Mesothelial cell of epicardium (in vitro differentiated cells): ENCODE results near the gene NEUROD2. TPM values are rescaled to one million over a fixed set of nuclear protein-coding genes. Genes with fewer than 3 reads are reported as not detected.
A peak's percentile ranks its signal among the peaks of the same experiment; 100 is the strongest.

Source experiments
- DNase-seq, 2 experiments: peaks; one replicate each; pipeline ENCODE4 v3.0.0; 2021; ENCODE audit warnings: low spot score in 2 of 2; ENCODE audit not compliant: unreplicated experiment in 2 of 2
- H3K27ac Mint-ChIP-seq: 2 replicates; pipeline ENCODE4 v1.8.0; 2021; ENCODE audit warnings: mixed read lengths
- H3K27me3 Mint-ChIP-seq: 2 replicates; pipeline ENCODE4 v1.8.0; 2021; ENCODE audit warnings: low read depth, mixed read lengths
- H3K36me3 Mint-ChIP-seq: 2 replicates; pipeline ENCODE4 v1.8.0; 2021; ENCODE audit warnings: mixed read lengths
- H3K4me1 Mint-ChIP-seq: 2 replicates; pipeline ENCODE4 v1.8.0; 2021; ENCODE audit warnings: mixed read lengths
- H3K4me3 Mint-ChIP-seq: 2 replicates; pipeline ENCODE4 v1.8.0; 2021; ENCODE audit warnings: mild to moderate bottlenecking, moderate library complexity, mixed read lengths
- H3K9me3 Mint-ChIP-seq: 2 replicates; pipeline ENCODE4 v1.8.0; 2021; ENCODE audit warnings: mixed read lengths
- total RNA-seq: library from RNA; stranded (reverse); gene quantifications from 3 replicates; pipeline ENCODE4 v1.2.1, GENCODE V29; 2021
- TF ChIP-seq, protein P1 (sequence below): fragments of 200-600 bp; sonication (generic); IDR thresholded peaks from one replicate; pipeline ENCODE4 v1.5.0; 2021; ENCODE audit warnings: antibody characterized with exemption; ENCODE audit not compliant: unreplicated experiment

The NEUROD2 gene
- total RNA-seq, 1 donor from 2014 or later, result not detected

DNA sequence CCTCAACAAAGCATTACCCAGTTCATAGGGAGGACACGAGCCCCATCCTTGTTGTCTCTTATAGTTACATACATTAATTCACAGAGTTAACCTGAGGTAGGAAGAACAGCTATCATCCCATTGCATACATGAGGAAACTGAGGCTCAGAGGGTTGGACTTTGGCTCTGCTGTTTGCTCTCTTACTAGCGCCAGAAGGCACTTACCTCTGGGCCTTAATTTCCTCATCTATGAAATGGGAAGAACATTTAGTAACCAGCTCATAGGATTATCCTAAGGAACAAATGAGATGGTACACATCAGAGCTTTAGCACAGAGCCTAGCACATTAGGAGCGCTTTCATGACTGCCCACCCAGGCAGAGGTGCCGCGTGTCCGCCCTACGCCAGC lies 27.6 kb downstream of the NEUROD2 start:
- H3K4me1 Mint-ChIP-seq, result peaks cover 11% of the 10 kb centered on the region
- DNase-seq, result no peak
- H3K27me3 Mint-ChIP-seq, result peaks cover 62% of the 10 kb centered on the region
- TF ChIP-seq, protein P1, sequence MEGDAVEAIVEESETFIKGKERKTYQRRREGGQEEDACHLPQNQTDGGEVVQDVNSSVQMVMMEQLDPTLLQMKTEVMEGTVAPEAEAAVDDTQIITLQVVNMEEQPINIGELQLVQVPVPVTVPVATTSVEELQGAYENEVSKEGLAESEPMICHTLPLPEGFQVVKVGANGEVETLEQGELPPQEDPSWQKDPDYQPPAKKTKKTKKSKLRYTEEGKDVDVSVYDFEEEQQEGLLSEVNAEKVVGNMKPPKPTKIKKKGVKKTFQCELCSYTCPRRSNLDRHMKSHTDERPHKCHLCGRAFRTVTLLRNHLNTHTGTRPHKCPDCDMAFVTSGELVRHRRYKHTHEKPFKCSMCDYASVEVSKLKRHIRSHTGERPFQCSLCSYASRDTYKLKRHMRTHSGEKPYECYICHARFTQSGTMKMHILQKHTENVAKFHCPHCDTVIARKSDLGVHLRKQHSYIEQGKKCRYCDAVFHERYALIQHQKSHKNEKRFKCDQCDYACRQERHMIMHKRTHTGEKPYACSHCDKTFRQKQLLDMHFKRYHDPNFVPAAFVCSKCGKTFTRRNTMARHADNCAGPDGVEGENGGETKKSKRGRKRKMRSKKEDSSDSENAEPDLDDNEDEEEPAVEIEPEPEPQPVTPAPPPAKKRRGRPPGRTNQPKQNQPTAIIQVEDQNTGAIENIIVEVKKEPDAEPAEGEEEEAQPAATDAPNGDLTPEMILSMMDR, result no peak
- H3K4me3 Mint-ChIP-seq, result no peak overlapping the region
- H3K36me3 Mint-ChIP-seq, result no peaks in the 10 kb centered on the region
- H3K27ac Mint-ChIP-seq, result no peak overlapping the region
- H3K9me3 Mint-ChIP-seq, result no peaks in the 10 kb centered on the region

DNA sequence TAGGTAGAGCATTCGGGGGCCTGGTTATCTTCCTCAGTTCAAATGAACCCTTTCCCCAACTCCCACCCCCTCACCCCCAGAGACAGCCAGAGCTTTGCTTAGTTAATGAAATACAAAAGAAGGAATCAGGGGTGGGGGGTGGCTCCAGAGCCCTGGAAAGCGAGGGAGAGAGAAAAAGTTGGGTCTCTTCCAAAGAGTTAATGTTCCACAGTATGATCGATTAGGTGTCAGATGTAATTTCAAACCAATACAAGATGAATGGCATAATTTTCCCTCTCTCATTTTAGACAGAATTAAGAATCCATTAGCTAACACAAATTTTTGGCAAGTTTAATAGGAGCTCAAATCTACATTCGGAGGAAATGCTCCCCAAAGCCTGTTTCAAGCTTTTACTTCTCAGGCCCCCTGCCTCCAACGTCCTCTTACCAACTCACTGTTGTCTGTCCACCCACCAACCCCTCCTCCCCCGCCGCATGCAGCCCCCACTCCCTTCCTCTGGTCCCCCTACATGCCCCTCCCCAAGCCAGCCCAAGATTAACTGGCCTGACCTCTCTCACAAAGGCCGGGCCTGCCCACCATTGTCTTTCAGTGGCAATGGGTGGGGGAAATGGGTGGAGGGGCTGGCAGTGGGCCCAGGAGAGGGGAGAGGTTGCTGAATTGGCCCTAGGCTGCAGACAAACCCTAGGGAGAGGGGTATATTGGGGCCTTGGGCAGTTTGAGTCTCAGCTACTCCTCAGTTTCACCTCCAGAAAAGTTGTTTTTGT lies 28.2 kb downstream of the NEUROD2 start:
- no peaks in the 10 kb centered on the region for H3K9me3 Mint-ChIP-seq
- H3K27me3 Mint-ChIP-seq, result peaks cover 60% of the 10 kb centered on the region
- no peak overlapping the region for H3K27ac Mint-ChIP-seq
- TF ChIP-seq, protein P1, result no peak
- H3K36me3 Mint-ChIP-seq, result no peaks in the 10 kb centered on the region
- H3K4me3 Mint-ChIP-seq, result no peak overlapping the region
- no peak for DNase-seq
- peaks cover 11% of the 10 kb centered on the region for H3K4me1 Mint-ChIP-seq

DNA sequence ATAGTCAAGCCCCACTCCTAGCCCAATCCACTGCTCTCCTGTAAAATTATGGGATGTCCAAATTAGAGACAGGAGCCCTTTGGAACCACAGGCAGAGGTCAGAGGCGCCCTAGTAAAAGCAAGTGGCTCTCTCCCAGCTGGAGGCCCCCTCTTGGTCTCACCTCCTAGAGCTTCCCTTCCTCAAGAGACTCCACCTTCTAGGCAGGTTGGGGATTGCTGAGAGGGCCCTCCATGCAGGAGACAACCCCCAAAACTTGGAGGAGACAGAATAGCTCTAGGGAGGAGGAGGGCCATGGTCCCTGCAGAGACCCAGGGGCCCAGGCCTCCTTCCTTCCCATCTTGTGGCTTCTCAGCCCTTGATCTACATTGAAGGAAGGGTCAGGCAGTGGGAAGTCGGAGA lies 29.4 kb downstream of the NEUROD2 start:
- Mint-ChIP-seq H3K9me3 (no peaks in the 10 kb centered on the region), H3K4me1 (peaks cover 15% of the 10 kb centered on the region), H3K27me3 (peaks cover 51% of the 10 kb centered on the region), H3K27ac (no peak overlapping the region), H3K4me3 (no peak overlapping the region), H3K36me3 (no peaks in the 10 kb centered on the region)
- TF ChIP-seq, protein P1, result no peak
- no peak for DNase-seq

DNA sequence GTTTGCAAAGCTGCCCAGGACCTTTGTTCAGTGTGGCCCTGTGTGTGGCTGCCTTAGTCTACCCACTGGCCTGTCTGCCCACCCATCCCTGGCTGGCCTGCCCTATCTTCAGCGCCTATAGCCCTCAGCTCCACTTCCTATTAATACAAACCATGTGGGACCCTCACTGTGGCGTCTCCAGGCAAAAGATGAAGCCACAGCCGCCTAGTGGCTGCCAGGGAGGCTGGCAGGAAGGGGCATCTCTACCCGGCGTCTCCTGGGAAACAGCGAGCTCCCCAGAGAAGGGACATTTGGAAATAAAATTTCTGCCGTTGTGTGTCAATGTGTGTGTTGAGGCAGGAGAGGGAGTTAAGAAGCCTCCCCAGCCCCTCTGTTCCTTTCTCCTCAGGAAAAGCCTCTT lies 31.5 kb downstream of the NEUROD2 start:
- DNase-seq, result no peak
- TF ChIP-seq, protein P1, result no peak
- H3K4me1 Mint-ChIP-seq, result peaks cover 15% of the 10 kb centered on the region
- H3K27ac Mint-ChIP-seq, result no peak overlapping the region
- H3K4me3 Mint-ChIP-seq, result no peak overlapping the region
- peaks cover 5% of the 10 kb centered on the region for H3K9me3 Mint-ChIP-seq
- peaks cover 8% of the 10 kb centered on the region for H3K36me3 Mint-ChIP-seq
- H3K27me3 Mint-ChIP-seq, result peaks cover 38% of the 10 kb centered on the region

DNA sequence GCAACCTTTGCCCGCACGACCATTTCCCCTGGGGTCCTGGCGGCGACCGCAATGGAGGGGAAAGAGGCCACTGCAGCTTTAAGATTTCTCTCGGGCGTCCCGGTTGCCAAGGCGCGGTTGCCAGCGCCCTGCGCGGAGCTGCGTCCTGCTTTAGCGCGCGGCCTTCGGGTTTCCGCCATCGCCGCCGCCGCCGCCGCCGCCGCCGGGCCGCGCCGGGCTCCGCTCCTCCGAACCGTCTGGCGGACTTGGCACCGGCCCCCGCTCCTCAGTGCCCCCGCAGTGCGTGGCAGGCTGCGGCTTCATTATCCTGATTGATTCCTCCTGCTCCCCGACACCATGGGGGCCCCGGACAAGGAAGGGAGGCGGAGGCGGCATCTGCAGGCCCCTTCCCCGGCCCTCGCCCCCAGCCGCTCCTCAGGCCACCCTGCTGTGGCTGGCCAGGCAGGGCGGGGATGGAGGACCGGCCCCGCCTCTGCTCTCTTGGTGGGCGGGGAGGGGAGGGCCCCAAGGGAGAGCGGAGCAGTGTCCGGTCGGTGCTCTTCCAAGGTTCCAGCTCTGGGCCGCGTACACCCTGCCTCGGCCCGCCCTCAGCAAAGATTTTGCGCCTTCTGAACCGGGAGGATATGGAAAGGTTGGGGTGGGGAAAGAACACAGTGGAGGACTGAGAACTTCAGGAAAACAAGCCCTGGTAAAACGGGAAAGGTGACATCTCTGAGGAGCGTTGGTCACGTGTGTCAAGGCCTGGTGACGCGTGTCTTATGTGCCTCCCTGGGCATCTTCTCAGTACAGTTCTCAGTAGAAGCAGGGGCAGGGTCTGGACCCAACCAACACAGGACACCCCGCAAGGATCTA lies 34.0 kb downstream of the NEUROD2 start:
- Mint-ChIP-seq H3K27ac (peak overlapping the region; percentile 67), H3K4me1 (peaks cover 4% of the 10 kb centered on the region), H3K9me3 (peaks cover 8% of the 10 kb centered on the region), H3K27me3 (peaks cover 27% of the 10 kb centered on the region), H3K36me3 (peaks cover 15% of the 10 kb centered on the region), H3K4me3 (peak overlapping the region; percentile 87)
- DNase-seq, result peak in 1 of 2 experiments; percentile 64
- TF ChIP-seq, protein P1, result no peak
